Endothelial cell of umbilical vein (primary cell): ENCODE data around the gene LINC00237. TPM values are rescaled to one million over a fixed set of nuclear protein-coding genes. Genes with fewer than 3 reads are reported as not detected.

Source experiments
- BruUV-seq: library from RNA; stranded (reverse); fragments of 400-500 nt; replicated peaks from 2 replicates; lab custom pipeline; 2021; lab: Mats Ljungman, UMichigan
- CTCF ChIA-PET: fragments of 300-600, 350-600 bp; sonication (Branson Sonifier 250); formaldehyde crosslinking; loops from one replicate; lab custom pipeline; 2021; ENCODE audit warnings: antibody characterized with exemption, inconsistent platforms; lab: Charles Lee
- POLR2A ChIA-PET: fragments of 300-600, 350-600 bp; sonication (Branson Sonifier 250); formaldehyde crosslinking; loops from one replicate; lab custom pipeline; 2021; ENCODE audit warnings: antibody characterized with exemption, inconsistent platforms; lab: Charles Lee
- DNase-seq: peaks from one replicate; pipeline ENCODE4 v3.0.0-alpha.2; 2011; ENCODE audit warnings: low read depth, low spot score
- FAIRE-seq: peaks from 2 replicates; lab custom pipeline; 2011; peaks lifted over from hg19 to GRCh38; lab: Jason Lieb, UNC
- H2AFZ ChIP-seq: 2 replicates; pipeline ENCODE4 v1.6.0; 2012; ENCODE audit warnings: low read depth, low read length, control low read depth, inconsistent platforms
- H3K27ac ChIP-seq: 2 replicates; pipeline ENCODE4 v1.5.1; 2011; ENCODE audit warnings: low read depth, mild to moderate bottlenecking, control low read depth, low read length, moderate library complexity; ENCODE audit not compliant: insufficient read depth
- H3K27me3 ChIP-seq, 2 experiments: 2 replicates each; pipeline versions ENCODE4 v1.6.0 to v1.6.1; 2011; ENCODE audit warnings: low read length in 2 of 2, mixed read lengths in 1 of 2; ENCODE audit not compliant: control insufficient read depth in 2 of 2, insufficient read depth in 2 of 2
- H3K36me3 ChIP-seq, 2 experiments: 2 replicates in 1 of 2; 3 replicates in 1 of 2; pipeline ENCODE4 v1.5.1; 2011; ENCODE audit warnings: low read length in 2 of 2, mild to moderate bottlenecking in 1 of 2, moderate library complexity in 1 of 2; ENCODE audit not compliant: control insufficient read depth in 2 of 2, insufficient read depth in 2 of 2; ENCODE audit errors: extremely low read depth in 1 of 2
- H3K4me1 ChIP-seq: 3 replicates; pipeline ENCODE4 v1.5.1; 2011; ENCODE audit warnings: mild to moderate bottlenecking, low read length; ENCODE audit not compliant: control insufficient read depth, insufficient read depth; ENCODE audit errors: extremely low read depth
- H3K4me2 ChIP-seq: 2 replicates; pipeline ENCODE4 v1.6.1; 2011; ENCODE audit warnings: low read length, control low read depth, mixed read lengths; ENCODE audit not compliant: insufficient read depth
- H3K4me3 ChIP-seq, 3 experiments: fragments of 200-600 bp in 1 of 3; sonication (generic), shearing (Covaris generic) in 1 of 3; replicated peaks in 1 of 3; 2 replicates each; pipeline ENCODE4 v1.5.1; 2011 to 2016; ENCODE audit warnings: control low read depth in 3 of 3, low read length in 3 of 3, mild to moderate bottlenecking in 2 of 3, inconsistent platforms in 1 of 3, low read depth in 1 of 3, moderate library complexity in 1 of 3; ENCODE audit not compliant: insufficient read depth in 1 of 3
- H3K79me2 ChIP-seq: 2 replicates; pipeline ENCODE4 v1.6.0; 2012; ENCODE audit warnings: low read length, inconsistent platforms; ENCODE audit not compliant: control insufficient read depth, insufficient read depth
- H3K9ac ChIP-seq: replicated peaks from 2 replicates; pipeline ENCODE3; 2011; ENCODE audit warnings: low read length, control low read depth; ENCODE audit not compliant: insufficient read depth; ENCODE audit errors: extremely low read depth
- H3K9me1 ChIP-seq: replicated peaks from 3 replicates; pipeline ENCODE4 v1.6.0; 2011; ENCODE audit warnings: mild to moderate bottlenecking, low read length; ENCODE audit not compliant: control insufficient read depth, insufficient read depth; ENCODE audit errors: extremely low read depth
- H3K9me3 ChIP-seq: replicated peaks from 2 replicates; pipeline ENCODE4 v1.5.1; 2012; ENCODE audit warnings: low read length, inconsistent platforms; ENCODE audit not compliant: control insufficient read depth, insufficient read depth
- H4K20me1 ChIP-seq: replicated peaks from 2 replicates; pipeline ENCODE3; 2011; ENCODE audit warnings: mild to moderate bottlenecking, low read length; ENCODE audit not compliant: control insufficient read depth, insufficient read depth; ENCODE audit errors: extremely low read depth
- EZH2 ChIP-seq: IDR thresholded peaks from 2 replicates; pipeline ENCODE4 v1.6.1; 2012; ENCODE audit warnings: borderline replicate concordance, low read depth, mild to moderate bottlenecking, moderate library complexity, low read length, inconsistent platforms; ENCODE audit not compliant: severe bottlenecking
- FOS ChIP-seq: IDR thresholded peaks from 2 replicates; pipeline ENCODE4 v1.6.1; 2011; ENCODE audit warnings: mild to moderate bottlenecking, low read length, moderate library complexity, borderline replicate concordance; ENCODE audit not compliant: insufficient read depth
- GATA2 ChIP-seq: IDR thresholded peaks from 2 replicates; pipeline ENCODE4 v1.7.0; 2011; ENCODE audit warnings: low read depth, mild to moderate bottlenecking, moderate library complexity, mixed read lengths, low read length; ENCODE audit not compliant: insufficient read length, insufficient read depth
- JUN ChIP-seq: IDR thresholded peaks from 2 replicates; pipeline ENCODE4 v1.6.1; 2011; ENCODE audit warnings: borderline replicate concordance, low read depth; ENCODE audit not compliant: insufficient read length, insufficient read depth
- MYC ChIP-seq: IDR thresholded peaks from one replicate; pipeline ENCODE4 v1.6.1; 2011; ENCODE audit warnings: mild to moderate bottlenecking, low read depth, low read length
- POLR2A ChIP-seq: IDR thresholded peaks from 2 replicates; pipeline ENCODE4 v1.6.1; 2012; ENCODE audit warnings: low read depth, mild to moderate bottlenecking, control low read depth, low read length
- POLR2AphosphoS5 ChIP-seq: IDR thresholded peaks from 2 replicates; pipeline ENCODE4 v1.6.1; 2012; ENCODE audit warnings: low read depth, mild to moderate bottlenecking, control low read depth, low read length, moderate library complexity; ENCODE audit not compliant: insufficient read depth
- dilution Hi-C: fragments of 300-500 bp; cut with MboI; formaldehyde crosslinking; loops from one replicate; pipeline ENCODE4 v1.15.0; 2019; ENCODE audit warnings: low sequenced_read_pairs; ENCODE audit not compliant: extremely low pct_ligation_motif_present
- intact Hi-C: fragments of 100-400 bp; cut with micrococcal nuclease; formaldehyde crosslinking; loops from one replicate; pipeline ENCODE4 v1.10.0; 2022
- polyA plus RNA-seq, 4 experiments: library from polyadenylated mRNA; depleted of rRNA in 3 of 4; stranded (reverse) in 3 of 4; unstranded in 1 of 4; fragments of >200 nt; gene quantifications; 2 replicates each; pipeline versions ENCODE4 v1.2.1 to v1.2.3, GENCODE V29; 2011 to 2012; ENCODE audit warnings: missing spikeins in 1 of 4
- total RNA-seq: library from RNA; stranded (reverse); gene quantifications from 2 replicates; pipeline ENCODE4 v1.2.3, GENCODE V29; 2021
- TF ChIP-seq, protein P1 (sequence below), 2 donors: IDR thresholded peaks; 1 replicate in 1 of 2; 2 replicates in 1 of 2; pipeline ENCODE4 v1.5.1; 2011; ENCODE audit warnings: low read length in 2 of 2, mild to moderate bottlenecking in 2 of 2, moderate library complexity in 2 of 2, control low read depth in 1 of 2, inconsistent platforms in 1 of 2, low read depth in 1 of 2; ENCODE audit not compliant: insufficient read depth in 1 of 2; ENCODE audit errors: extremely low read depth in 1 of 2
- TF ChIP-seq, protein P2 (sequence below): IDR thresholded peaks from 2 replicates; pipeline ENCODE4 v1.6.1; 2011; ENCODE audit not compliant: insufficient read depth, insufficient read length

LINC00237 gene
- total and polyA plus RNA-seq, 2 donors (not counting 3 experiments of a cell fraction or from before 2014, with no cell fraction given): not detected

DNA sequence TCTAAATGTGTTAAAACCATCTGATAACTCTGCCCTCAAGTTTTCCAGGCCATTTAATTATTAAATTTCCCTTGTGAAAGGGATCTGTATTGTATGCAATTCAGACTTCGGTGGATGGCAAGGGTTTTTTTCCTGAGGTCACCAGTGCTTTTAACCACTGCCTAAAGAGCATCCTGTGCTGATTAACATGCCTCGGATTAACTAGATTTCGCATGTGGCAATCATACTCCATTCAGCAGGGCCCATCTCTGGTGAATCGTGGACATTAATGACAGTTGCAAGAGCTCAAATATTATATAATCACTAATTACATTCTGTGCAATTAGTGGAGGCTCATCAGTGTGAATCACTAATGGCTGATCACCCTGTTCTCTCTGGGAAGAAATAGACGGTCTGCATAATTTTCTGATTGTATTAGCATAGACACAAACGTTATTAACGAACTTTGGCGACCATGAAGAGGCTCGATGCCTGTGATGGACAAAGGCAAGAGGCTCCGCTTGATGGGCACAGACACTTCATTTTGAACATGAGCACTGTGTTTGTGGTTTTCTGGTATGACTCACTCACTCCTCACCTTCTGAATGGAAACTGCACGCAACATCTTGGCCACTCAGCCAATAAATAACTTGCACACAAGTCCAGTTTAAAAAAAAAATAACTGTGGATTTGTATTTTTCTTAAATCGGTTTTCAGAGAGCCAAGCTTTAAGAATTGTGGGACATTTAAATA lies 31.4 kb downstream of the LINC00237 start:
- Histone ChIP-seq H3K27ac (no peak overlapping the region), H3K9ac (no peak overlapping the region), H2AFZ (no peak overlapping the region), H3K9me3 (no peaks in the 10 kb centered on the region), H3K4me3 (no peak overlapping the region), H3K36me3 (no peaks in the 10 kb centered on the region), H4K20me1 (no peaks in the 10 kb centered on the region), H3K9me1 (no peaks in the 10 kb centered on the region), H3K79me2 (no peaks in the 10 kb centered on the region), H3K4me2 (no peak overlapping the region), H3K4me1 (no peaks in the 10 kb centered on the region), H3K27me3 (no peaks in the 10 kb centered on the region)
- CTCF ChIA-PET: no interaction called here
- TF ChIP-seq GATA2 (no peak), JUN (no peak), MYC (no peak), EZH2 (no peak), POLR2AphosphoS5 (no peak), FOS (no peak), POLR2A (no peak)
- TF ChIP-seq, protein P1, sequence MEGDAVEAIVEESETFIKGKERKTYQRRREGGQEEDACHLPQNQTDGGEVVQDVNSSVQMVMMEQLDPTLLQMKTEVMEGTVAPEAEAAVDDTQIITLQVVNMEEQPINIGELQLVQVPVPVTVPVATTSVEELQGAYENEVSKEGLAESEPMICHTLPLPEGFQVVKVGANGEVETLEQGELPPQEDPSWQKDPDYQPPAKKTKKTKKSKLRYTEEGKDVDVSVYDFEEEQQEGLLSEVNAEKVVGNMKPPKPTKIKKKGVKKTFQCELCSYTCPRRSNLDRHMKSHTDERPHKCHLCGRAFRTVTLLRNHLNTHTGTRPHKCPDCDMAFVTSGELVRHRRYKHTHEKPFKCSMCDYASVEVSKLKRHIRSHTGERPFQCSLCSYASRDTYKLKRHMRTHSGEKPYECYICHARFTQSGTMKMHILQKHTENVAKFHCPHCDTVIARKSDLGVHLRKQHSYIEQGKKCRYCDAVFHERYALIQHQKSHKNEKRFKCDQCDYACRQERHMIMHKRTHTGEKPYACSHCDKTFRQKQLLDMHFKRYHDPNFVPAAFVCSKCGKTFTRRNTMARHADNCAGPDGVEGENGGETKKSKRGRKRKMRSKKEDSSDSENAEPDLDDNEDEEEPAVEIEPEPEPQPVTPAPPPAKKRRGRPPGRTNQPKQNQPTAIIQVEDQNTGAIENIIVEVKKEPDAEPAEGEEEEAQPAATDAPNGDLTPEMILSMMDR (IDR thresholded peaks at IDR 0.05; ENCODE audit: extremely low read depth in 1 of 2, insufficient read depth in 1 of 2, low read depth in 1 of 2, low read length in 2 of 2): no peak
- TF ChIP-seq, protein P2, sequence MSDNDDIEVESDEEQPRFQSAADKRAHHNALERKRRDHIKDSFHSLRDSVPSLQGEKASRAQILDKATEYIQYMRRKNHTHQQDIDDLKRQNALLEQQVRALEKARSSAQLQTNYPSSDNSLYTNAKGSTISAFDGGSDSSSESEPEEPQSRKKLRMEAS: no peak
- DNase-seq (no peak), FAIRE-seq (no peak)
- POLR2A ChIA-PET: no interaction called here
- dilution Hi-C loops: no loop called here
- intact Hi-C loops: no loop called here
- BruUV-seq: no TSS peak
